Mesothelial cell of epicardium (in vitro differentiated cells): ENCODE measurements around the gene WDR93. TPM values are rescaled to one million over a fixed set of nuclear protein-coding genes. Genes with fewer than 3 reads are reported as not detected.

ENCODE experiments used
- DNase-seq, 2 experiments: peaks; one replicate each; pipeline ENCODE4 v3.0.0; 2021; ENCODE audit warnings: low spot score in 2 of 2; ENCODE audit not compliant: unreplicated experiment in 2 of 2
- H3K27ac Mint-ChIP-seq: 2 replicates; pipeline ENCODE4 v1.8.0; 2021; ENCODE audit warnings: mixed read lengths
- H3K27me3 Mint-ChIP-seq: 2 replicates; pipeline ENCODE4 v1.8.0; 2021; ENCODE audit warnings: low read depth, mixed read lengths
- H3K36me3 Mint-ChIP-seq: 2 replicates; pipeline ENCODE4 v1.8.0; 2021; ENCODE audit warnings: mixed read lengths
- H3K4me1 Mint-ChIP-seq: 2 replicates; pipeline ENCODE4 v1.8.0; 2021; ENCODE audit warnings: mixed read lengths
- H3K4me3 Mint-ChIP-seq: 2 replicates; pipeline ENCODE4 v1.8.0; 2021; ENCODE audit warnings: mild to moderate bottlenecking, moderate library complexity, mixed read lengths
- H3K9me3 Mint-ChIP-seq: 2 replicates; pipeline ENCODE4 v1.8.0; 2021; ENCODE audit warnings: mixed read lengths
- CTCF ChIP-seq: fragments of 200-600 bp; sonication (generic); IDR thresholded peaks from one replicate; pipeline ENCODE4 v1.5.0; 2021; ENCODE audit warnings: antibody characterized with exemption; ENCODE audit not compliant: unreplicated experiment
- total RNA-seq: library from RNA; stranded (reverse); gene quantifications from 3 replicates; pipeline ENCODE4 v1.2.1, GENCODE V29; 2021

The WDR93 gene
- total RNA-seq, 1 donor from 2014 or later: 0.34 TPM

DNA sequence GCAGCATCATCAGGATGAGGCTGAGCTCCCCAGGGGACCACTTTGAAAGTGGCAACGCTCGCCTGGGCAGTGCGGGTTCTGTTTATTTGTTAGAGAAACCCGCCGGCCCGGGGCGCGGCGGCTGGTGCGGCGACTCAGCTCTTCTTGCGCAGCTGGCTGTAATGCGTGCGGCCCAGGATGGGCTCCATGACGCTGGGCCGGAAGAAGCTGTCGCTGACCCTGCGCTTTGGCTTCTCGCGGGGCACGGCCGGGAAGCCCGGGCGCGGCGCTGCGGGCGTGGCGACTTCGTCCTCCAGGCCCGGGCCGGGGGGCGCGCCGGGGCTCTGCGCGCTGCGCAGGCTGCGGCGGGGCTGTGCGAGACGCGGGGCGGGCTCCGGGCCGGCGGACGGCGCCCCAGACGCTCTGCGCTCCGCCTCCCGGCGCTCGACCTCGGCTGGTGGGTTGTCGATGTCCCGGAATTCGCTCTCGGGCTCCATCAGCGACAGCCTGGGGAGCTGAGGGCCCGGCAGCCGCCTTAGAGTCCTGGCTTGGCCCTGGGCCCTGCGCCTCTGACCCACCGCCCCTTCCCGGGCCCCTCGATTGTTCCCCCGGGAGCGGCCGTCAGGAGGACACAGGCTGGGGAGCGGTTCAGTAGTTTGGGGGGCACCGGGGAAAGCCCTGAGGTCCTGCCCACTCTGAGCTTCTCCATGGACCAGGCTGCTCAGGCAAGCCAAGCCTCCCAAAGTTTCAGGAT is 25.0 kb upstream of the WDR93 start:
- no peaks in the 10 kb centered on the region for H3K9me3 Mint-ChIP-seq
- peak in 1 of 2 experiments; percentile 68 for DNase-seq
- H3K4me3 Mint-ChIP-seq: peak overlapping the region; percentile 49
- H3K4me1 Mint-ChIP-seq: peaks cover 11% of the 10 kb centered on the region
- no peaks in the 10 kb centered on the region for H3K36me3 Mint-ChIP-seq
- no peak for TF ChIP-seq CTCF
- H3K27ac Mint-ChIP-seq: no peak overlapping the region
- peaks cover 3% of the 10 kb centered on the region for H3K27me3 Mint-ChIP-seq

- H3K9me3 Mint-ChIP-seq: no peaks in the 10 kb centered on the region
- DNase-seq: no peak
- H3K36me3 Mint-ChIP-seq: no peaks in the 10 kb centered on the region
- peaks cover 11% of the 10 kb centered on the region for H3K4me1 Mint-ChIP-seq
- no peak overlapping the region for H3K27ac Mint-ChIP-seq
- peak overlapping the region; percentile 39 for H3K4me3 Mint-ChIP-seq
- H3K27me3 Mint-ChIP-seq: no peaks in the 10 kb centered on the region
- TF ChIP-seq CTCF: no peak
Observed at GRCh38 chr15:89666184-89666857, 24.3 kb upstream of the WDR93 start.

GRCh38 chr15:89666858-89667705 is 23.5 kb upstream of the WDR93 start:
- no peak for TF ChIP-seq CTCF
- no peak overlapping the region for H3K27ac Mint-ChIP-seq
- peak overlapping the region; percentile 38 for H3K4me3 Mint-ChIP-seq
- peaks cover 14% of the 10 kb centered on the region for H3K4me1 Mint-ChIP-seq
- no peaks in the 10 kb centered on the region for H3K36me3 Mint-ChIP-seq
- no peaks in the 10 kb centered on the region for H3K9me3 Mint-ChIP-seq
- no peaks in the 10 kb centered on the region for H3K27me3 Mint-ChIP-seq
- no peak for DNase-seq

DNA sequence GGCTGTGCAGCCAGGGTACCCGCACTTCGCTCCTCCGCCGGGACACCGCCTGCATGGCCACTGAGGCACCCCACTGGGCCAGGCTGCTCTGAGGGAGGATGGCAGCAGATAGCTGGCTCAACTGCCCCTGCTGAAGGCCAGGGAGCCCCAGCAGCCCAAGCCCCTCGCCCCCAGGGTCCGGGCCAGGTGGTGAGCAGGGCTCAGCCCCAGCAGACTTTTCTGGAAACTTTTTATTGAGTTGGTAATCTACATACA is 23.0 kb upstream of the WDR93 start:
- Mint-ChIP-seq H3K4me3 (peak overlapping the region; percentile 38), H3K4me1 (peaks cover 14% of the 10 kb centered on the region), H3K27me3 (no peaks in the 10 kb centered on the region), H3K27ac (no peak overlapping the region), H3K9me3 (no peaks in the 10 kb centered on the region), H3K36me3 (no peaks in the 10 kb centered on the region)
- TF ChIP-seq CTCF: no peak
- no peak for DNase-seq

DNA sequence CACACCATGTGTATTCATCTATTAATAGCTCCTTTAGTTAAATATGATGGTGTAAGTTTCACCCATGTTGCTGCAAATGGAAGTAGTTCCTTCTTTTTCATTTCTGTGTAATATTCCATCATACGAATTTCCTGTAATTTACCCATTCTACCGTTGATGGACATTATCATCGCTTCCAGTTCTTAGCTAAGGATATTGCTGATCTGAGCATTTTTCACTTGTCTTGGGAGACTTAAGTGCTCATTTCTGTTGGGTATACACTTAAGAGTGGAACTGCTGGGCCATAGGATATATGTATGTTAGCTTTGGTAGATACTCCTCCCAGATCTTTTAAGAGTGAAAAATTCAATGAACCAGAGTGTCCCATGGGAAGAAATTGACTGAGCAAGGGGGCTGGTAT is 22.4 kb upstream of the WDR93 start:
- peaks cover 12% of the 10 kb centered on the region for H3K4me1 Mint-ChIP-seq
- no peak overlapping the region for H3K4me3 Mint-ChIP-seq
- TF ChIP-seq CTCF: no peak
- no peaks in the 10 kb centered on the region for H3K9me3 Mint-ChIP-seq
- H3K27ac Mint-ChIP-seq: no peak overlapping the region
- no peaks in the 10 kb centered on the region for H3K27me3 Mint-ChIP-seq
- no peaks in the 10 kb centered on the region for H3K36me3 Mint-ChIP-seq
- no peak for DNase-seq
